GM18870 (cell line): ENCODE results near the gene RRM2.

Source experiments
- ATAC-seq: cut with Tn5 transposase; IDR thresholded peaks from one replicate; pipeline ENCODE4 v1.9.1; 2021; ENCODE audit warnings: moderate library complexity; ENCODE audit not compliant: unreplicated experiment

The RRM2 gene

GRCh38 chr2:10122500-10123280, at the start of gene RRM2:
TSS of gene RRM2 (plus strand) at chr2:10122739. CDS start at chr2:10122799, 60 bp downstream.
- ATAC-seq: peak; percentile 57

- ATAC-seq: no peak
Measured at GRCh38 chr2:10073706-10074105, 48.8 kb upstream of the RRM2 start.

GRCh38 chr2:10075101-10075500, 47.4 kb upstream of the RRM2 start:
- ATAC-seq: no peak

GRCh38 chr2:10075571-10076209, 46.8 kb upstream of the RRM2 start:
- no peak for ATAC-seq

- no peak for ATAC-seq
Measured at GRCh38 chr2:10076511-10076910, 46.0 kb upstream of the RRM2 start.

- no peak for ATAC-seq
Measured at GRCh38 chr2:10076988-10077527, 45.5 kb upstream of the RRM2 start.

GRCh38 chr2:10078001-10078400, 44.5 kb upstream of the RRM2 start:
- no peak for ATAC-seq

GRCh38 chr2:10078704-10079265, 43.8 kb upstream of the RRM2 start:
- no peak for ATAC-seq

- ATAC-seq: no peak
Measured at GRCh38 chr2:10079266-10079869, 43.2 kb upstream of the RRM2 start.

GRCh38 chr2:10079870-10080535, 42.5 kb upstream of the RRM2 start, which contains the start of gene CYS1:
TSS of gene CYS1 (minus strand) at chr2:10080411. CDS start at chr2:10080223, 188 bp downstream.
- ATAC-seq: no peak

GRCh38 chr2:10080536-10081304, 41.8 kb upstream of the RRM2 start:
- no peak for ATAC-seq

GRCh38 chr2:10083046-10083445, 39.5 kb upstream of the RRM2 start:
- no peak for ATAC-seq

GRCh38 chr2:10083692-10084211, 38.8 kb upstream of the RRM2 start:
- ATAC-seq: peak; percentile 40

GRCh38 chr2:10084223-10084865, 38.2 kb upstream of the RRM2 start:
- ATAC-seq: no peak

- ATAC-seq: no peak
Measured at GRCh38 chr2:10085043-10085667, 37.4 kb upstream of the RRM2 start.

- no peak for ATAC-seq
Measured at GRCh38 chr2:10085668-10086059, 36.9 kb upstream of the RRM2 start.

- ATAC-seq: no peak
Measured at GRCh38 chr2:10086950-10087349, 35.6 kb upstream of the RRM2 start.

- no peak for ATAC-seq
Measured at GRCh38 chr2:10087360-10087759, 35.2 kb upstream of the RRM2 start.
